OCI-LY3 (cell line): ENCODE data around the gene EIF2S1.

Experiments used
- EZH2phosphoT487 ChIP-seq: fragments of 200-600 bp; shearing (Covaris generic); IDR thresholded peaks from 2 replicates; pipeline ENCODE4 v1.6.1; 2018; ENCODE audit warnings: antibody characterized with exemption, mixed run types, low read depth
- TF ChIP-seq, protein P1 (sequence below): fragments of 200-600, 300-600 bp; sonication (generic); IDR thresholded peaks from 2 replicates; pipeline ENCODE4 v1.5.1; 2014; ENCODE audit warnings: antibody characterized with exemption, low read length, low read depth

DNA sequence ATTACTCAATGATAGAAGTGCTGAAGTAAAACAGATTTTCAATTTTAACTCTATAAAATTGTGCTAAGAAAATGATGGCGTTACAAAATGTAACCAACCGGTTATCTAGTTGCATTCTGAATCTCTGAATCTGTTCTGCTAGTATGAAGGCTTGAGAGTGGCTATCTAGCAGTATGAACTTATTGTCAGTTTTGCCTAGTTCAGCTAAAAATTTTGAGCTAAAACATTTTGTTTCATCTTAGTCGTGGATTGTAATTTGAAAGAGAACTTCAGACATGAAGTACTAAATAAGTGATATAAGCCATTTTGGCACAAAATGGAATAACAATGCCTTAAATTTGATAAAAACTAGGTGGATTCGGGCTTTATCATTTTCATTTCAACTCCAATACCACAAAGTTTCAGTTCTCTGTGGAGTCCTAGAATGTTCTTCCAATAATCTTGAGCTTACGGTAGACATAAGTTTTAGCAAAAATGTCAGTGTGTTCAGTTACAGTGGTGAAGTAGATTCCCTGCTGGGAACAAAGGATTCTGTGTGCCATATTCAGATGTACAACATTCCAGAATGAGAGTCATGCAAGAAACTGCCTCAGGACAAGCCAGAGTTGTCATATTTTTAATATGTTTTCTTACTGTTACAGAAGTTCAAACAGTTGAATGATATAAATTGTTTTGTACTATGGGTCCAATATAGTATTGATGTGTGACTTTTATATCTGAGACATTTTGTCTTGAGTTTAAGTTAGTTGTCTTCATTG is 28.6 kb upstream of the EIF2S1 start:
- TF ChIP-seq, protein P1, sequence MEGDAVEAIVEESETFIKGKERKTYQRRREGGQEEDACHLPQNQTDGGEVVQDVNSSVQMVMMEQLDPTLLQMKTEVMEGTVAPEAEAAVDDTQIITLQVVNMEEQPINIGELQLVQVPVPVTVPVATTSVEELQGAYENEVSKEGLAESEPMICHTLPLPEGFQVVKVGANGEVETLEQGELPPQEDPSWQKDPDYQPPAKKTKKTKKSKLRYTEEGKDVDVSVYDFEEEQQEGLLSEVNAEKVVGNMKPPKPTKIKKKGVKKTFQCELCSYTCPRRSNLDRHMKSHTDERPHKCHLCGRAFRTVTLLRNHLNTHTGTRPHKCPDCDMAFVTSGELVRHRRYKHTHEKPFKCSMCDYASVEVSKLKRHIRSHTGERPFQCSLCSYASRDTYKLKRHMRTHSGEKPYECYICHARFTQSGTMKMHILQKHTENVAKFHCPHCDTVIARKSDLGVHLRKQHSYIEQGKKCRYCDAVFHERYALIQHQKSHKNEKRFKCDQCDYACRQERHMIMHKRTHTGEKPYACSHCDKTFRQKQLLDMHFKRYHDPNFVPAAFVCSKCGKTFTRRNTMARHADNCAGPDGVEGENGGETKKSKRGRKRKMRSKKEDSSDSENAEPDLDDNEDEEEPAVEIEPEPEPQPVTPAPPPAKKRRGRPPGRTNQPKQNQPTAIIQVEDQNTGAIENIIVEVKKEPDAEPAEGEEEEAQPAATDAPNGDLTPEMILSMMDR: no peak
- no peak for TF ChIP-seq EZH2phosphoT487
